ENCODE results near the gene MOCOS.

The MOCOS gene

GRCh38 chr18:36179562-36180355 is 7.5 kb upstream of the MOCOS start:
- DNase-seq, result peak; percentile 23 to 80 (median 46)

GRCh38 chr18:36181441-36181840 is 5.9 kb upstream of the MOCOS start:
- no peak for DNase-seq

- DNase-seq, result no peak
Measured at GRCh38 chr18:36181898-36182506, 5.3 kb upstream of the MOCOS start.

- no peak for DNase-seq
Measured at GRCh38 chr18:36183033-36183432, 4.3 kb upstream of the MOCOS start.

GRCh38 chr18:36183987-36184386 is 3.3 kb upstream of the MOCOS start:
- DNase-seq, result no peak

GRCh38 chr18:36185157-36185556 is 2.1 kb upstream of the MOCOS start:
- no peak for DNase-seq

GRCh38 chr18:36185901-36186460 is 1.3 kb upstream of the MOCOS start:
- no peak for DNase-seq

DNA sequence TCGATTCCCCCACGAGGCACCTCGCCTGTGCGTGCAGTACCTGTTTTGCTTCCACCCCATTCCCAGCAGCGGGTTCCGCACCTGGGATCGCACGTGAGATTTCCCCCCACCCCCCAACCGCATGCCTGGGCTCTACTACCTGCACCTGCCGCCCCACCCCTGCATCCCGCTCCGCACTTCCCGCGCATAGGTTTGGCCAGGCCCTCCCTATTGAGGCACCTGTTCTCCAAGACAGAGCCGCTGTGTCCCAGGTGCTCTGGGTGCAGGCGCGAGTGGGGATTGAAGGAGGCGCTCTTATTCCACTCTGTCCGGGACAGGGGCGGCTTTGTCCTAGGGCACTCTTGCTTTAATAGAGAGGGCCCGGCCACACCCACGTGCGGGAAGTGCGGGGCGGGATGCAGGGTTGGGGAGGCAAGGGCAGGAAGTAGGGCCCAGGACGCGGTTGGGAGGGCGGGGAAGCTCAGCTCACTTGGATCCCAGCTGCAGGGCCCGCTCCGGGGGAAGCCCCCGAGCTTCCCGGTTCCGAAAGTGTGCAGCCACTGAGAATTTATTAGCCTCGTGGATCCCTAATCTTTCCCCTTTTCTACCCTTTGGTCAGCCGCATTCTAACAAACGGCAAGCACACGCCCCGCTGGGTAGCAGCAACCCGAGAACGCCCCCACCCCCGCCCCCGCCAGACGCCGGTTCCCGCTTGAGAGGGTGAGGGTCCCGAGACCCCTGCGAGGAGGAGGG is 670 bp upstream of the MOCOS start:
- DNase-seq, result peak; percentile 19 to 67 (median 44)

DNA sequence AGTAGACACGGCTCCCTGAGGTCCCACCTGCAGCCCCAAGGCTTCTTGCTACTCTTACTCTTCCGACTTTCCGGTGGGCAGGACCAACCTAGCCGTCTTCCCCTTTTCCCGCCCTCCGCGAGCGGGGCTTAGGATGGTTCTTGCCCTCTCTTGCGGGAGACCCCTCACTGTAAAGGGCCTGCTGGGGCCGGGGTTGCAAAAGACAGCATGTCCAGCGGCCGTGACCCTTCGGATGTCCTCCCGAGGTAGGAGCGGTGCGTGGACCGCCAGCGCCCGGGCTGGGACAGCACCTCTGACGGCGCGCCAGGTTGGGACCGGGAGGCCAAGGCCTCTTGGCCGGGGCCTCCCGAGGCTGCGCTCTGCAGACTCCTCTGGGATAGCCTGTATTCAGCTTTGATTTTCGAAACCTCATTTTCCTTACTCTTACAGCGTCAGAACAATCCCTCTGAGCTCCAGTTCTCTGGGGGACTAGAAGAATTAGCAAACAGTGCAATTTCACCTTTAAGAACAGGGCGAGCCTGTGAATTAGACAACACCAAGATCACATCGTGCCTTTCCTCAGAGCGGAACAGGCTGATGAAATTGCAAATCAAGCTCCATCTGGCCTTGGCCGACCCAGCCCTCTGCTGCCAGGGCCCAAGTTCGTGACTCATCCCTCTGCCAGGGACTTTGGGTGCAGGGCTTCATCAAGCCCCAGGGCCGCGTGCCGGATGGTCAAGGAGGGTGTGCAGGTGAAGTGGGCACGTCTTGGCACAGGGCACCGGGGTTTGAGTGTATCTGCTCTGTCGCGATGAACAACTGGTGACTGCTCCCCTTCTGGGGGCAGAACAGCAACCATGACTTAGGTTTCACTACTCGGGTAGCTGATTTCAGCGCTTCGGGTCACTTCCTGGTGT is 777 bp downstream of the MOCOS start:
- peak in 1 of 4 experiments; percentile 13 for DNase-seq

- no peak for DNase-seq
Measured at GRCh38 chr18:36188916-36189315, 1.6 kb downstream of the MOCOS start.

- no peak for DNase-seq
Measured at GRCh38 chr18:36189486-36189885, 2.2 kb downstream of the MOCOS start.

DNA sequence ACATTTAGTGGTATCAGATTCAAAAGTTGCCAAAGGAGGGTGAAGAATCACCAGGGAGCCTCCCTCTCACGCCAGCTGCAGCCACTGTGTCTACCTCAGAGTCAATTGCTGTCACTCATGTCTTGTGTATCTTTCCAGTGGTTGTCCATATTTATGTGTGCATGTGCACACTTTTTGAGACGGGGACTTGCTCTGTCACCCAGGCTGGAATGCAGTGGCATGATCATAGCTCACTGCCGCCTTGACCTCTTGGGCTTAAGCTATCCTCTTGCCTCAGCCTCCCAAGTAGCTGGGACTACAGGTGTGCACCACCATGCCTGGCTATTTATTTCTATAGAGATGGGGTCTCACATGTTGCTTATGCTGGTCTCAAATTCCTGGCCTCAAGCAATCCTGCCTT is 4.0 kb downstream of the MOCOS start:
- no peak for DNase-seq

GRCh38 chr18:36191711-36192110 is 4.4 kb downstream of the MOCOS start:
- no peak for DNase-seq

DNA sequence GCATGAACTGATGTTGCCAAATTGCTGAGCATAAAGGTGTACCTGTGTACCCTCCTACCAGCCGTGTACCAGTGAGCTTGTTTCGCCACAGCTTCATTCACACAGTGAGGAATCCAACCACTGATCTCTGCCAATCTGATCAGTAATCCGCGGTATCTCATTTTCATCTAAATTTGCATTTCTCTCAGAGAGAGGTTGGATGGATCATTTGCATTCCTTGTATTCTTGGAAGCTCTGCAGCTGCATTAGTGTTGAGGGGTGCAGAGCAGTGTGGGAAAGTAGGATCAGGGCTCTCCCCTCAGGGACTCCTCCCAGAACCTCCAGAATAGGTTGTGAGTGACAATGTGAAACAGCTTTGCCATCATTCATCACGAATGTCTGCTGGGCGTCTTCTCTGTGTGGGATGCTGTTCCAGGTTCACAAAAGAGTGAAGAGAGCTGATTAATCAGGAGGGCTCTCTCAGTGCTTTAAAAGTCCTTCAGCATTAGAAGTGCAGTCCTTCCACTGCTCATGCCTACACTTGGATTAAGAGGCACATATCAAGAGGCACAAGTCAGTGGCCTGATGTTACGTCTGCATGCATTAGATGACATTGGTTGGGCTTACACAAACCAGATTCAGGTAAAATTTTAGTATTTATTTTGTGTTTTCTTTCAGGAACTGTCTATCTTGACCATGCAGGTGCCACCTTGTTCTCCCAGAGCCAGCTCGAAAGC is 7.5 kb downstream of the MOCOS start:
- no peak for DNase-seq

- DNase-seq, result no peak
Measured at GRCh38 chr18:36195427-36196122, 8.3 kb downstream of the MOCOS start.

- DNase-seq, result no peak
Measured at GRCh38 chr18:36196238-36196995, 9.1 kb downstream of the MOCOS start.

- DNase-seq, result no peak
Measured at GRCh38 chr18:36197511-36198166, 10.3 kb downstream of the MOCOS start.

DNA sequence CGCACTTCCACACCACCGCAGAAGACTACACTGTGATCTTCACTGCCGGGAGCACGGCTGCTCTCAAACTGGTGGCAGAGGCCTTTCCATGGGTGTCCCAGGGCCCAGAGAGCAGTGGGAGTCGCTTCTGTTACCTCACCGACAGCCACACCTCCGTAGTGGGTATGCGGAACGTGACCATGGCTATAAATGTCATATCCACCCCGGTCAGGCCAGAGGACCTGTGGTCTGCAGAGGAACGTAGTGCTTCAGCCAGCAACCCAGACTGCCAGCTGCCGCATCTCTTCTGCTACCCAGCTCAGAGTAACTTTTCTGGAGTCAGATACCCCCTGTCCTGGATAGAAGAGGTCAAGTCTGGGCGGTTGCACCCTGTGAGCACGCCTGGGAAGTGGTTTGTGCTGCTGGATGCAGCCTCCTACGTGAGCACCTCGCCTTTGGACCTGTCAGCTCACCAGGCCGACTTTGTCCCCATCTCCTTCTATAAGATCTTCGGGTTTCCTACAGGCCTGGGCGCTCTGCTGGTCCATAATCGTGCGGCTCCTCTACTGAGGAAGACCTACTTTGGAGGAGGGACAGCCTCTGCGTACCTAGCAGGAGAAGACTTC is 12.5 kb downstream of the MOCOS start:
- no peak for DNase-seq

DNA sequence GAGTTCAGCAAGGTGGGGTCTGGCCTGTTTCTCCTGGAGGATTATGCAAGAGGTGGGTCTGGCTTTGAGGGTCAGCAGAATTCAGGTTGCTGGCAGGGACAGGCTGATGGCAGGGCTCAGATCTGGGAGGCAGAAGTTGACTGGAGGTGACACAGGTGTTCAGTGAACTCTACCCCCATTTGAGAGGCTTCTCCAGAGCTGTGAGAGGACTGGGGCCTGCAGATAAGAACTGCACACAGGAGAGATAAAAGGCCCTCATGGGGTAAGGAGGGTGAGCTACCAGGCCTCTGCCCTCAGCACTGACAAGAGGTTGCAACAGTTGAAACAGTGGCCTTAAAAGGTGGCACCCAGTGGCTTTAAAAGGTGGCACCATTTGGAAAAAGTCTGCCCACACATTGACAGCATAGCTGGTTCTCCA is 13.1 kb downstream of the MOCOS start:
- no peak for DNase-seq
